ENCODE results near the gene BANP. TPM values are rescaled to one million over a fixed set of nuclear protein-coding genes. Genes with fewer than 3 reads are reported as not detected.

BANP gene
- total and polyA plus RNA-seq, 2 of the 8 experiments (the other 6 are each of a cell fraction or from before 2014, with no cell fraction given): 25.8 to 39.8 TPM

GRCh38 chr16:87966685-87967185 lies 15.5 kb downstream of the BANP start:
- no peak overlapping the region for H3K9ac ChIP-seq (replicated peaks in 1 of 4; ENCODE audit: extremely low read depth in 1 of 4, low read depth in 3 of 4, low read length in 3 of 4)
- no peak overlapping the region for H3K27ac ChIP-seq (ENCODE audit: low read depth, low read length)
- no peak overlapping the region for H2AFZ ChIP-seq (ENCODE audit: low read length)
- H2BK12ac ChIP-seq (ENCODE audit: low read depth, low read length): no peak overlapping the region
- no peak overlapping the region for H4K8ac ChIP-seq (ENCODE audit: extremely low read depth, insufficient read depth, low read length)
- WGBS, 2 experiments (ENCODE audit: extremely low coverage in 1 of 2, insufficient coverage in 1 of 2, insufficient read length in 1 of 2, insufficient replicate concordance in 2 of 2, low coverage in 1 of 2, low lambda C conversion rate in 2 of 2, missing lambda C conversion rate in 1 of 2): 86% methylated on average over 14 of the region's 14 CpGs; no CpG with 5 or more reads in 1 of the 2 experiments
- DNase-seq (ENCODE audit: low read depth in 1 of 2, low spot score in 2 of 2): no peak
- no peak overlapping the region for H2BK20ac ChIP-seq (ENCODE audit: low read length)
- TF ChIP-seq HDAC6 (IDR thresholded peaks at IDR 0.05; ENCODE audit: low read depth, low read length) (no peak), BCL11A (IDR thresholded peaks at IDR 0.05; ENCODE audit: low read depth in 2 of 2, low read length in 2 of 2) (no peak), TCF12 (IDR thresholded peaks at IDR 0.05; ENCODE audit: low read depth, low read length) (no peak), EGR1 (IDR thresholded peaks at IDR 0.05; ENCODE audit: borderline replicate concordance, low read depth, low read length) (no peak), YY1 (IDR thresholded peaks at IDR 0.05; ENCODE audit: low read depth, low read length) (no peak), FOSL1 (IDR thresholded peaks at IDR 0.05; ENCODE audit: insufficient read depth, low read depth, low read length) (no peak)
- H2AK5ac ChIP-seq (ENCODE audit: low read depth, low read length): no peak overlapping the region
- no peak overlapping the region for H3K4me3 ChIP-seq (ENCODE audit: extremely low read depth in 1 of 4, insufficient read depth in 2 of 4, low read depth in 3 of 4, low read length in 4 of 4)
- H3K4me1 ChIP-seq (replicated peaks in 1 of 4; ENCODE audit: control insufficient read depth in 3 of 4, insufficient read depth in 4 of 4, low read length in 3 of 4): peaks cover 0 to 13% (median under 1%) of the 10 kb centered on the region in 4 experiments; a peak in 2 of 7 replicates
- POLR2A ChIA-PET (ENCODE audit: partially characterized antibody): interaction anchor here (7.1 kb wide), 1 partner anchor 14 kb away, joined by 40 read pairs; the partner anchor contains the start of gene BANP
- no peak overlapping the region for H3K4me2 ChIP-seq (ENCODE audit: insufficient read depth in 1 of 2, low read depth in 2 of 2, low read length in 2 of 2)
- H3K36me3 ChIP-seq (ENCODE audit: control insufficient read depth in 2 of 4, insufficient read depth in 4 of 4, low read length in 3 of 4): 0 out of 8 replicates have a peak, but pooled peaks cover 0 to 2% (median 0%) of the 10 kb centered on the region in 4 experiments
- no peak overlapping the region for H3K14ac ChIP-seq (ENCODE audit: insufficient read length)
- H4K5ac ChIP-seq (ENCODE audit: insufficient read length, low read depth, low read length): no peak overlapping the region
- H3K23ac ChIP-seq (ENCODE audit: insufficient read length): no peak overlapping the region
- H3K23me2 ChIP-seq (ENCODE audit: low read depth, low read length): no peaks in the 10 kb centered on the region
- CTCF ChIA-PET (ENCODE audit: partially characterized antibody): interaction anchor here (1.1 to 1.2 kb wide), 2 partner anchors 9 to 17 kb away, joined by 5 read pairs; no protein-coding TSS in a partner anchor
- no peak overlapping the region for H3K56ac ChIP-seq (replicated peaks; ENCODE audit: insufficient read length, low read depth, low read length)
- H3K9me3 ChIP-seq (ENCODE audit: insufficient read depth in 2 of 2, low read depth in 1 of 2, low read length in 1 of 2): peaks cover 4 to 6% of the 10 kb centered on the region in 2 experiments; a peak in 3 of 4 replicates
- peaks cover 2 to 91% of the 10 kb centered on the region in 2 experiments for H3K79me2 ChIP-seq (ENCODE audit: control insufficient read depth in 1 of 2, insufficient read depth in 2 of 2, low read length in 2 of 2)
- H3K79me1 ChIP-seq (ENCODE audit: low read depth, low read length): peaks cover 13% of the 10 kb centered on the region
- H3K27me3 ChIP-seq (replicated peaks in 1 of 4; ENCODE audit: control insufficient read depth in 3 of 4, extremely low read depth in 1 of 4, insufficient read depth in 3 of 4, low read length in 3 of 4): no peaks in the 10 kb centered on the region
- no peak overlapping the region for H4K91ac ChIP-seq (replicated peaks; ENCODE audit: insufficient read length, low read length)
- peaks cover 5 to 9% of the 10 kb centered on the region in 2 experiments for H4K20me1 ChIP-seq (replicated peaks in 1 of 2; ENCODE audit: control insufficient read depth in 1 of 2, insufficient read depth in 2 of 2, low read length in 2 of 2)
- no peak overlapping the region for H2BK5ac ChIP-seq (ENCODE audit: low read depth, low read length)
- H2BK15ac ChIP-seq (ENCODE audit: low read length): no peak overlapping the region
- H2BK120ac ChIP-seq (replicated peaks; ENCODE audit: low read depth, low read length): no peak overlapping the region
- no peak overlapping the region for H3K4ac ChIP-seq (replicated peaks; ENCODE audit: insufficient read length, low read depth, low read length)
- H3K18ac ChIP-seq (ENCODE audit: extremely low read depth, low read length): no peak overlapping the region
- no peak for FAIRE-seq
